K562 (cell line): ENCODE data around the gene USP4. TPM values are rescaled to one million over a fixed set of nuclear protein-coding genes. Genes with fewer than 3 reads are reported as not detected.

ENCODE experiments used
- ETS2 ChIP-seq: IDR thresholded peaks from 2 replicates; pipeline ENCODE4 v1.6.1; 2016; ENCODE audit warnings: borderline replicate concordance, missing genetic modification characterization, mild to moderate bottlenecking, moderate library complexity, missing compliant biosample characterization; ENCODE audit not compliant: poor library complexity, severe bottlenecking
- FOXK2 ChIP-seq, 2 experiments: fragments of 450-650 bp; IDR thresholded peaks in 1 of 2; conservative IDR thresholded peaks in 1 of 2; 2 replicates each; pipeline ENCODE4 v1.6.1; 2016; ENCODE audit warnings: low read depth in 2 of 2, mild to moderate bottlenecking in 1 of 2
- GATAD2B ChIP-seq: fragments of 450-650 bp; IDR thresholded peaks from 2 replicates; pipeline ENCODE4 v1.6.1; 2017; ENCODE audit warnings: mild to moderate bottlenecking, borderline replicate concordance
- MGA ChIP-seq: fragments of 450-650 bp; IDR thresholded peaks from 2 replicates; pipeline ENCODE4 v1.6.1; 2016; ENCODE audit warnings: mild to moderate bottlenecking, moderate library complexity
- NR3C1 ChIP-seq: sonication (generic); formaldehyde crosslinking; IDR thresholded peaks from 2 replicates; pipeline ENCODE4 v1.8.1; 2022; ENCODE audit warnings: missing genetic modification reagents
- SMARCC2 ChIP-seq: fragments of 450-650 bp; IDR thresholded peaks from 2 replicates; pipeline ENCODE4 v1.6.1; 2017; ENCODE audit warnings: antibody characterized with exemption, moderate library complexity, mild to moderate bottlenecking, low read depth
- THRA ChIP-seq: fragments of 450-650 bp; IDR thresholded peaks from 2 replicates; pipeline ENCODE4 v1.6.1; 2017; ENCODE audit warnings: mild to moderate bottlenecking, moderate library complexity
- ZBTB26 ChIP-seq: fragments of 450-650 bp; formaldehyde crosslinking; IDR thresholded peaks from 2 replicates; pipeline ENCODE4 v1.4.0; 2022; ENCODE audit warnings: missing genetic modification characterization
- ZBTB33 ChIP-seq: sonication (generic); formaldehyde crosslinking; IDR thresholded peaks from 2 replicates; pipeline ENCODE4 v1.8.1; 2023; ENCODE audit warnings: mild to moderate bottlenecking, missing genetic modification reagents
- ZFPM2 ChIP-seq: fragments of 250-450 bp; sonication (Bioruptor Pico); IDR thresholded peaks from 2 replicates; pipeline ENCODE4 v1.5.1; 2022; ENCODE audit warnings: mild to moderate bottlenecking
- polyA plus RNA-seq, 8 experiments: library from polyadenylated mRNA; depleted of rRNA in 4 of 8; stranded (reverse) in 5 of 8; unstranded in 3 of 8; fragments of >200 nt; fragmentation: Nextera tagmentation in 2 of 8; fragmentation: Illumina TruSeq in 1 of 8; extraction: Ambion mirVana in 2 of 8; extraction: Trizol in 1 of 8; gene quantifications; 2 replicates each; pipeline versions ENCODE4 v1.2.1 to v1.2.3, GENCODE V29; 2011 to 2014; ENCODE audit warnings: inconsistent platforms in 1 of 8, missing spikeins in 1 of 8
- total RNA-seq, 7 experiments: library from RNA; depleted of rRNA in 6 of 7; stranded (reverse); fragments of >200 nt in 6 of 7; fragmentation: Illumina TruSeq in 2 of 7; extraction: Trizol in 2 of 7; gene quantifications; 2 replicates each; pipeline versions ENCODE4 v1.2.1 to v1.2.3, GENCODE V29; 2011 to 2021; ENCODE audit warnings: low replicate concordance in 1 of 7

Gene USP4
- total and polyA plus RNA-seq, 9 of the 15 experiments (the other 6 are each of a cell fraction or from before 2014, with no cell fraction given): 11.8 to 40.4 (median 22.9) TPM

GRCh38 chr3:49349348-49350114 is 9.7 kb upstream of the USP4 start (continued):
- TF ChIP-seq MGA (0 out of 2 replicates have a peak, but pooled peaks have one; percentile 37), ETS2 (tag) (no peak), ZBTB33 (no peak), NR3C1 (no peak), GATAD2B (0 out of 2 replicates have a peak, but pooled peaks have one; percentile 78), ZFPM2 (CRISPR knock-in tag) (no peak), SMARCC2 (peak; percentile 84; the same call in 1 of the 2 replicates), ZBTB26 (CRISPR knock-in tag) (no peak), THRA (no peak), FOXK2 (conservative IDR thresholded peaks at IDR 0.05 in 1 of 2, IDR thresholded peaks at IDR 0.05 in 1 of 2; ENCODE audit: low read depth in 2 of 2) (peak; percentile 50 to 79; a peak in 3 of 4 replicates)
